ENCODE data around the gene C6orf120. TPM values are rescaled to one million over a fixed set of nuclear protein-coding genes. Genes with fewer than 3 reads are reported as not detected.

The C6orf120 gene
- total and polyA plus RNA-seq, 9 of the 15 experiments (the other 6 are each of a cell fraction or from before 2014, with no cell fraction given) = 7.7 to 44.9 (median 34.8) TPM

DNA sequence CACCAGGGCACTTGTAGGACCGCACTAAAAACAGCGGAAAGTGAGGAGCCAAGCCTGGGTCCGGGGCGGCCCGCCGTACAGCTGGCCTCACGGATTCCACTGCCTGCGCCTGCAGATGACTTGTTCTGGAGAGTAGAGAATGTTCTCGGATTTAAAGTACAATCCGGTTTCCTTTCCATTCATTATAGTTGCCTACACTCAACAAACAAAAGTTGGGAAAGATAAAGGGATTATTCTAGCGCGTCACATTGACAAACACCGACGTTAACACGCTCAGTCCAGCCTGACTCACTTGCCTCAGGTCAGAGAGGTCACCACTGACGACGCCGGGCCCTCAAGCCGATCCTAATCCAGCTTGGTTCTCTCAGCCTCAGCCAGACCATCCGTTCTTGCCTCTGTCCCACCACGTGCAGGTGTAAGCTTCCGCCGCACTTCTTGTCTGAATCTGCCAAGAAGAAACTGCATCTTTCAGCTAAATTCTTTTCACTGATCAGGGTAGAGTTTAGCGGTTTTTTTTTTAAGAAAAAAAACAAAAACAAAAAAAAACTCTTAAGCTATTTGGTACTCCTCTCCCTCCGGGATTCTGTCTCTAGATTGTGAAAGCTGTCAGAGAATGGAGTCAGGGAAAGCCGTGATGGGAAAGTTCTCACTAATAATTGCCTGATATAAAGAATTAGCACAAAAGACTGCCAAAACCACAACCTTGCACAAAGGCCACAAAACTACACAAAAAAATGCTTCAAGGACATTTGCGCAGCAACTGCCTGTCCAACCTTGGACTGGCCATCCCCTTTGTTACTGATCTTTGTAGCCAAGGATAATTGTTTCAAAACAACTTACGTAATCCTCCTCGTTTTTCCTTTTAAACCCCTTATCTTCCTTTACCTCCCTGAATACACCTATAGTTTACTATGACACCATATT lies 23.5 kb downstream of the C6orf120 start (continued):
- TF ChIP-seq, protein P1, sequence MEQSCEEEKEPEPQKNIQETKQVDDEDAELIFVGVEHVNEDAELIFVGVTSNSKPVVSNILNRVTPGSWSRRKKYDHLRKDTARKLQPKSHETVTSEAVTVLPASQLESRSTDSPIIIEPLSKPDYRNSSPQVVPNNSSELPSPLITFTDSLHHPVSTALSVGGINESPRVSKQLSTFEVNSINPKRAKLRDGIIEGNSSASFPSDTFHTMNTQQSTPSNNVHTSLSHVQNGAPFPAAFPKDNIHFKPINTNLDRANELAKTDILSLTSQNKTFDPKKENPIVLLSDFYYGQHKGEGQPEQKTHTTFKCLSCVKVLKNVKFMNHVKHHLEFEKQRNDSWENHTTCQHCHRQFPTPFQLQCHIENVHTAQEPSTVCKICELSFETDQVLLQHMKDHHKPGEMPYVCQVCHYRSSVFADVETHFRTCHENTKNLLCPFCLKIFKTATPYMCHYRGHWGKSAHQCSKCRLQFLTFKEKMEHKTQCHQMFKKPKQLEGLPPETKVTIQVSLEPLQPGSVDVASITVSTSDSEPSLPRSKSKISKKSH (CRISPR knock-in tag; IDR thresholded peaks at IDR 0.05) = no peak
- TF ChIP-seq, protein P2, sequence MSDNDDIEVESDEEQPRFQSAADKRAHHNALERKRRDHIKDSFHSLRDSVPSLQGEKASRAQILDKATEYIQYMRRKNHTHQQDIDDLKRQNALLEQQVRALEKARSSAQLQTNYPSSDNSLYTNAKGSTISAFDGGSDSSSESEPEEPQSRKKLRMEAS (CRISPR knock-in tag; IDR thresholded peaks at IDR 0.05) = peak; percentile 16; the same call in 1 of the 2 replicates
- TF ChIP-seq POLR2G (IDR thresholded peaks at IDR 0.05; ENCODE audit: low read depth, low read length) (no peak; the same call in 1 of the 2 replicates), ZBTB1 (CRISPR knock-in tag; IDR thresholded peaks at IDR 0.05; ENCODE audit: borderline replicate concordance, low read depth) (no peak), RUNX1 (IDR thresholded peaks at IDR 0.05; ENCODE audit: low read depth) (no peak), HLTF (IDR thresholded peaks at IDR 0.05) (no peak), EZH2 (IDR thresholded peaks at IDR 0.05; ENCODE audit: borderline replicate concordance, low read depth, low read length) (no peak), ELF2 (CRISPR knock-in tag; IDR thresholded peaks at IDR 0.05) (no peak), XRCC3 (IDR thresholded peaks at IDR 0.05) (no peak), TARDBP (IDR thresholded peaks at IDR 0.05) (no peak), TAF7 (tag; IDR thresholded peaks at IDR 0.05) (no peak)
- TF ChIP-seq, protein P3, sequence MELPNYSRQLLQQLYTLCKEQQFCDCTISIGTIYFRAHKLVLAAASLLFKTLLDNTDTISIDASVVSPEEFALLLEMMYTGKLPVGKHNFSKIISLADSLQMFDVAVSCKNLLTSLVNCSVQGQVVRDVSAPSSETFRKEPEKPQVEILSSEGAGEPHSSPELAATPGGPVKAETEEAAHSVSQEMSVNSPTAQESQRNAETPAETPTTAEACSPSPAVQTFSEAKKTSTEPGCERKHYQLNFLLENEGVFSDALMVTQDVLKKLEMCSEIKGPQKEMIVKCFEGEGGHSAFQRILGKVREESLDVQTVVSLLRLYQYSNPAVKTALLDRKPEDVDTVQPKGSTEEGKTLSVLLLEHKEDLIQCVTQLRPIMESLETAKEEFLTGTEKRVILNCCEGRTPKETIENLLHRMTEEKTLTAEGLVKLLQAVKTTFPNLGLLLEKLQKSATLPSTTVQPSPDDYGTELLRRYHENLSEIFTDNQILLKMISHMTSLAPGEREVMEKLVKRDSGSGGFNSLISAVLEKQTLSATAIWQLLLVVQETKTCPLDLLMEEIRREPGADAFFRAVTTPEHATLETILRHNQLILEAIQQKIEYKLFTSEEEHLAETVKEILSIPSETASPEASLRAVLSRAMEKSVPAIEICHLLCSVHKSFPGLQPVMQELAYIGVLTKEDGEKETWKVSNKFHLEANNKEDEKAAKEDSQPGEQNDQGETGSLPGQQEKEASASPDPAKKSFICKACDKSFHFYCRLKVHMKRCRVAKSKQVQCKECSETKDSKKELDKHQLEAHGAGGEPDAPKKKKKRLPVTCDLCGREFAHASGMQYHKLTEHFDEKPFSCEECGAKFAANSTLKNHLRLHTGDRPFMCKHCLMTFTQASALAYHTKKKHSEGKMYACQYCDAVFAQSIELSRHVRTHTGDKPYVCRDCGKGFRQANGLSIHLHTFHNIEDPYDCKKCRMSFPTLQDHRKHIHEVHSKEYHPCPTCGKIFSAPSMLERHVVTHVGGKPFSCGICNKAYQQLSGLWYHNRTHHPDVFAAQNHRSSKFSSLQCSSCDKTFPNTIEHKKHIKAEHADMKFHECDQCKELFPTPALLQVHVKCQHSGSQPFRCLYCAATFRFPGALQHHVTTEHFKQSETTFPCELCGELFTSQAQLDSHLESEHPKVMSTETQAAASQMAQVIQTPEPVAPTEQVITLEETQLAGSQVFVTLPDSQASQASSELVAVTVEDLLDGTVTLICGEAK (IDR thresholded peaks at IDR 0.05) = 0 out of 2 replicates have a peak, but pooled peaks have one; percentile 19
- TF ChIP-seq, protein P3 (CRISPR knock-in tag; IDR thresholded peaks at IDR 0.05) = no peak
- TF ChIP-seq, protein P4, sequence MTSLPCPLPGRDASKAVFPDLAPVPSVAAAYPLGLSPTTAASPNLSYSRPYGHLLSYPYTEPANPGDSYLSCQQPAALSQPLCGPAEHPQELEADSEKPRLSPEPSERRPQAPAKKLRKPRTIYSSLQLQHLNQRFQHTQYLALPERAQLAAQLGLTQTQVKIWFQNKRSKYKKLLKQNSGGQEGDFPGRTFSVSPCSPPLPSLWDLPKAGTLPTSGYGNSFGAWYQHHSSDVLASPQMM (CRISPR knock-in tag; IDR thresholded peaks at IDR 0.05) = no peak
- TF ChIP-seq, protein P5, sequence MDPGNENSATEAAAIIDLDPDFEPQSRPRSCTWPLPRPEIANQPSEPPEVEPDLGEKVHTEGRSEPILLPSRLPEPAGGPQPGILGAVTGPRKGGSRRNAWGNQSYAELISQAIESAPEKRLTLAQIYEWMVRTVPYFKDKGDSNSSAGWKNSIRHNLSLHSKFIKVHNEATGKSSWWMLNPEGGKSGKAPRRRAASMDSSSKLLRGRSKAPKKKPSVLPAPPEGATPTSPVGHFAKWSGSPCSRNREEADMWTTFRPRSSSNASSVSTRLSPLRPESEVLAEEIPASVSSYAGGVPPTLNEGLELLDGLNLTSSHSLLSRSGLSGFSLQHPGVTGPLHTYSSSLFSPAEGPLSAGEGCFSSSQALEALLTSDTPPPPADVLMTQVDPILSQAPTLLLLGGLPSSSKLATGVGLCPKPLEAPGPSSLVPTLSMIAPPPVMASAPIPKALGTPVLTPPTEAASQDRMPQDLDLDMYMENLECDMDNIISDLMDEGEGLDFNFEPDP (CRISPR knock-in tag; IDR thresholded peaks at IDR 0.05) = no peak

Measured in K562 (cell line).